HepG2 (cell line): ENCODE results near the gene ELAPOR1. TPM values are rescaled to one million over a fixed set of nuclear protein-coding genes. Genes with fewer than 3 reads are reported as not detected.

Source experiments
- ATAC-seq: fragments of 200-7000 bp; cut with Tn5 transposase; 3 replicates; pipeline ENCODE4 v1.9.1; 2020; ENCODE audit warnings: mild to moderate bottlenecking, moderate library complexity
- BruUV-seq: library from RNA; stranded (reverse); fragments of 400-500 nt; replicated peaks from 2 replicates; lab custom pipeline; 2021; lab: Mats Ljungman, UMichigan
- CTCF ChIA-PET: fragments of 300-600 bp; formaldehyde crosslinking; extraction: SDS; loops from one replicate; lab custom pipeline; 2021; ENCODE audit warnings: low total read pairs, inconsistent platforms, low intra/inter-chr PET ratio; lab: Yijun Ruan, JAX
- POLR2A ChIA-PET: fragments of 350-600 bp; sonication (Branson Sonifier 250); formaldehyde crosslinking; loops from one replicate; lab custom pipeline; 2020; ENCODE audit warnings: antibody characterized with exemption, inconsistent platforms; lab: Yijun Ruan, JAX
- DNase-seq: peaks from one replicate; pipeline ENCODE4 v3.0.0-alpha.2; 2015; ENCODE audit warnings: low spot score
- FAIRE-seq: peaks from 3 replicates; lab custom pipeline; 2011; peaks lifted over from hg19 to GRCh38; lab: Jason Lieb, UNC
- H2AFZ ChIP-seq: one replicate; pipeline ENCODE4 v1.6.1; 2011; ENCODE audit warnings: low read length, inconsistent platforms
- H3K27ac ChIP-seq: fragments of 300-600 bp; 3 replicates; pipeline ENCODE4 v1.8.0; 2011; ENCODE audit warnings: mixed run types, mild to moderate bottlenecking, mixed read lengths, low read length, inconsistent platforms; ENCODE audit not compliant: insufficient read depth; ENCODE audit errors: extremely low read length
- H3K27me3 ChIP-seq, 2 experiments: fragments of 200-600 bp in 1 of 2; 2 replicates in 1 of 2; 3 replicates in 1 of 2; pipeline versions ENCODE4 v1.6.0 to v1.8.0; 2011; ENCODE audit warnings: low read length in 2 of 2, mild to moderate bottlenecking in 2 of 2, moderate library complexity in 2 of 2, inconsistent platforms in 1 of 2; ENCODE audit not compliant: insufficient read depth in 2 of 2, control insufficient read depth in 1 of 2
- H3K36me3 ChIP-seq, 2 experiments: fragments of 200-600 bp in 1 of 2; replicated peaks in 1 of 2; 2 replicates in 1 of 2; 3 replicates in 1 of 2; pipeline versions ENCODE4 v1.5.1 to v1.8.0; 2011; ENCODE audit warnings: low read length in 2 of 2, inconsistent platforms in 1 of 2; ENCODE audit not compliant: insufficient read depth in 2 of 2, control insufficient read depth in 1 of 2
- H3K4me1 ChIP-seq: 2 replicates; pipeline ENCODE4 v1.5.1; 2012; ENCODE audit warnings: low read length, inconsistent platforms; ENCODE audit not compliant: insufficient read depth
- H3K4me2 ChIP-seq: 2 replicates; pipeline ENCODE4 v1.6.0; 2011; ENCODE audit warnings: low read depth, low read length, inconsistent platforms
- H3K4me3 ChIP-seq, 3 experiments: fragments of 200-600 bp in 1 of 3; sonication (generic), shearing (Covaris generic) in 1 of 3; replicated peaks in 1 of 3; 2 replicates each; pipeline ENCODE4 v1.5.1; 2011 to 2016; ENCODE audit warnings: low read length in 3 of 3, inconsistent platforms in 2 of 3, low read depth in 2 of 3, mild to moderate bottlenecking in 2 of 3, control low read depth in 1 of 3, mixed read lengths in 1 of 3; ENCODE audit not compliant: insufficient read depth in 1 of 3
- H3K79me2 ChIP-seq: one replicate; pipeline ENCODE4 v1.6.1; 2011; ENCODE audit warnings: low read length, inconsistent platforms; ENCODE audit not compliant: insufficient read depth
- H3K9ac ChIP-seq: 2 replicates; pipeline ENCODE4 v1.6.0; 2011; ENCODE audit warnings: mild to moderate bottlenecking, low read depth, low read length, inconsistent platforms; ENCODE audit not compliant: insufficient read depth
- H3K9me3 ChIP-seq: 2 replicates; pipeline ENCODE4 v1.5.1; 2012; ENCODE audit warnings: mild to moderate bottlenecking, low read length
- H4K20me1 ChIP-seq: 2 replicates; pipeline ENCODE4 v1.6.0; 2011; ENCODE audit warnings: inconsistent platforms, mild to moderate bottlenecking, low read length, moderate library complexity; ENCODE audit not compliant: insufficient read depth
- HHEX ChIP-seq: IDR thresholded peaks from 2 replicates; pipeline ENCODE4 v1.6.1; 2016; ENCODE audit warnings: control low read depth
- IKZF4 ChIP-seq: sonication (generic); formaldehyde crosslinking; IDR thresholded peaks from 2 replicates; pipeline ENCODE4 v1.5.1; 2020; ENCODE audit warnings: borderline replicate concordance, mild to moderate bottlenecking, low read depth, missing genetic modification reagents; ENCODE audit errors: not compliant biosample characterization
- ISX ChIP-seq: sonication (generic); formaldehyde crosslinking; conservative IDR thresholded peaks from 2 replicates; pipeline ENCODE4 v1.5.0; 2020; ENCODE audit warnings: missing genetic modification reagents
- JUN ChIP-seq: sonication (generic); formaldehyde crosslinking; IDR thresholded peaks from 2 replicates; pipeline ENCODE4 v1.4.0; 2020; ENCODE audit warnings: mild to moderate bottlenecking, missing genetic modification reagents
- KDM5A ChIP-seq: fragments of 200-600 bp; sonication (generic); IDR thresholded peaks from 2 replicates; pipeline ENCODE4 v1.7.0; 2018; ENCODE audit warnings: antibody characterized with exemption, mild to moderate bottlenecking, low read length, borderline replicate concordance
- NAIF1 ChIP-seq: sonication (generic); formaldehyde crosslinking; IDR thresholded peaks from 2 replicates; pipeline ENCODE4 v1.5.0; 2020; ENCODE audit warnings: mild to moderate bottlenecking, missing genetic modification reagents, borderline replicate concordance
- SMYD3 ChIP-seq: sonication (generic); formaldehyde crosslinking; IDR thresholded peaks from 2 replicates; pipeline ENCODE4 v1.8.1; 2023; ENCODE audit warnings: mild to moderate bottlenecking, missing genetic modification reagents
- ZNF260 ChIP-seq: sonication (generic); formaldehyde crosslinking; IDR thresholded peaks from 2 replicates; pipeline ENCODE4 v1.4.0; 2020; ENCODE audit warnings: missing genetic modification reagents, low read depth, mild to moderate bottlenecking, borderline replicate concordance
- ZNF335 ChIP-seq: sonication (generic); formaldehyde crosslinking; IDR thresholded peaks from 2 replicates; pipeline ENCODE4 v1.4.0; 2020; ENCODE audit warnings: missing genetic modification reagents
- ZNF468 ChIP-seq: sonication (generic); formaldehyde crosslinking; IDR thresholded peaks from 2 replicates; pipeline ENCODE4 v1.8.0; 2022; ENCODE audit warnings: mild to moderate bottlenecking, moderate library complexity, missing genetic modification reagents
- WGBS: methylation state at CpG from one replicate; pipeline ENCODE4 v1.1.6; 2017; ENCODE audit warnings: low lambda C conversion rate; 5-methylcytosine and 5-hydroxymethylcytosine counted together
- in situ Hi-C: cut with HindIII; loops from 2 replicates; pipeline ENCODE4 v1.10.0; 2017; ENCODE audit warnings: low pct_unique_long_range_greater_than_20kb; ENCODE audit not compliant: extremely low pct_ligation_motif_present
- intact Hi-C: fragments of 100-400 bp; cut with micrococcal nuclease; formaldehyde crosslinking; loops from one replicate; pipeline ENCODE4 v1.10.0; 2022; ENCODE audit not compliant: unreplicated experiment
- polyA plus RNA-seq, 8 experiments: library from polyadenylated mRNA; depleted of rRNA in 3 of 8; stranded (reverse) in 7 of 8; unstranded in 1 of 8; fragments of >200 nt; fragmentation: Illumina TruSeq in 4 of 8; extraction: Trizol in 4 of 8; gene quantifications; 2 replicates each; pipeline versions ENCODE4 v1.2.1 to v1.2.3, GENCODE V29; 2011 to 2016; ENCODE audit warnings: low read depth in 4 of 8, missing spikeins in 1 of 8, mixed read lengths in 1 of 8; ENCODE audit not compliant: insufficient read depth in 1 of 8
- total RNA-seq, 5 experiments: library from RNA; depleted of rRNA; stranded (reverse); fragments of >200 nt; fragmentation: Illumina TruSeq; extraction: Trizol; gene quantifications; 2 replicates each; pipeline ENCODE4 v1.2.3, GENCODE V29; 2016; ENCODE audit warnings: low read depth in 1 of 5
- TF ChIP-seq, protein P1 (sequence below): sonication (generic); formaldehyde crosslinking; IDR thresholded peaks from 2 replicates; pipeline ENCODE4 v1.4.0; 2020; ENCODE audit warnings: missing genetic modification reagents, borderline replicate concordance
- TF ChIP-seq, protein P2 (sequence below): sonication (generic); formaldehyde crosslinking; IDR thresholded peaks from 2 replicates; pipeline ENCODE4 v1.5.1; 2020; ENCODE audit warnings: missing genetic modification reagents, mild to moderate bottlenecking, borderline replicate concordance
- TF ChIP-seq, protein P3 (sequence below): sonication (generic); formaldehyde crosslinking; IDR thresholded peaks from 2 replicates; pipeline ENCODE4 v1.4.0; 2020; ENCODE audit warnings: mild to moderate bottlenecking, missing genetic modification reagents

The ELAPOR1 gene
- total and polyA plus RNA-seq, 2 of the 13 experiments (the other 11 are each of a cell fraction or from before 2014, with no cell fraction given) = 0.13 to 0.20 TPM

- intact Hi-C loops = loop anchor here (1.0 to 10.0 kb wide), 3 partner anchors 10 to 304 kb away; partner anchors contain the start of gene SORT1
- Histone ChIP-seq H4K20me1 (no peaks in the 10 kb centered on the region), H3K36me3 (peaks cover 2 to 11% of the 10 kb centered on the region in 2 experiments; a peak in 3 of 5 replicates), H3K4me2 (peak within 1 kb of the TSS; percentile 82), H3K9me3 (no peaks in the 10 kb centered on the region), H3K9ac (peak within 1 kb of the TSS; percentile 80), H3K79me2 (peaks cover 25% of the 10 kb centered on the region), H3K27ac (peak within 1 kb of the TSS; percentile 90), H2AFZ (peak within 1 kb of the TSS; percentile 20), H3K4me3 (peak within 1 kb of the TSS; percentile 83 to 86 (median 85)), H3K4me1 (peaks cover 30% of the 10 kb centered on the region), H3K27me3 (no peaks in the 10 kb centered on the region; a peak in 1 of 5 replicates)
- BruUV-seq = TSS peak; percentile 90
- WGBS = under 1% methylated on average over 20 of the region's 67 CpGs
- DNase-seq (peak; percentile 84), ATAC-seq (peak; percentile 88), FAIRE-seq (no peak)
- in situ Hi-C loops = no loop called here
- CTCF ChIA-PET = interaction anchor here (2.3 to 2.9 kb wide), 2 partner anchors 10 to 173 kb away, joined by 8 to 15 read pairs; no protein-coding TSS in a partner anchor
- POLR2A ChIA-PET = interaction anchor here (0.9 to 5.3 kb wide), 13 partner anchors 9 to 336 kb away, joined by 3 to 117 read pairs (median 6); partner anchors contain the start of genes CLCC1, PSMA5, SARS1 and TAF13
- TF ChIP-seq HHEX (peak; percentile 31; the same call in 1 of the 2 replicates), SMYD3 (CRISPR knock-in tag) (peak; percentile 81; the same call in 1 of the 2 replicates), ISX (CRISPR knock-in tag) (peak; percentile 52; the same call in 1 of the 2 replicates), KDM5A (peak; percentile 85; the same call in 1 of the 2 replicates), ZNF260 (no peak), NAIF1 (CRISPR knock-in tag) (peak; percentile 98), ZNF468 (CRISPR knock-in tag) (no peak), ZNF335 (CRISPR knock-in tag) (peak; percentile 93), JUN (CRISPR knock-in tag) (peak; percentile 73), IKZF4 (CRISPR knock-in tag) (peak; percentile 73)
- TF ChIP-seq, protein P1, sequence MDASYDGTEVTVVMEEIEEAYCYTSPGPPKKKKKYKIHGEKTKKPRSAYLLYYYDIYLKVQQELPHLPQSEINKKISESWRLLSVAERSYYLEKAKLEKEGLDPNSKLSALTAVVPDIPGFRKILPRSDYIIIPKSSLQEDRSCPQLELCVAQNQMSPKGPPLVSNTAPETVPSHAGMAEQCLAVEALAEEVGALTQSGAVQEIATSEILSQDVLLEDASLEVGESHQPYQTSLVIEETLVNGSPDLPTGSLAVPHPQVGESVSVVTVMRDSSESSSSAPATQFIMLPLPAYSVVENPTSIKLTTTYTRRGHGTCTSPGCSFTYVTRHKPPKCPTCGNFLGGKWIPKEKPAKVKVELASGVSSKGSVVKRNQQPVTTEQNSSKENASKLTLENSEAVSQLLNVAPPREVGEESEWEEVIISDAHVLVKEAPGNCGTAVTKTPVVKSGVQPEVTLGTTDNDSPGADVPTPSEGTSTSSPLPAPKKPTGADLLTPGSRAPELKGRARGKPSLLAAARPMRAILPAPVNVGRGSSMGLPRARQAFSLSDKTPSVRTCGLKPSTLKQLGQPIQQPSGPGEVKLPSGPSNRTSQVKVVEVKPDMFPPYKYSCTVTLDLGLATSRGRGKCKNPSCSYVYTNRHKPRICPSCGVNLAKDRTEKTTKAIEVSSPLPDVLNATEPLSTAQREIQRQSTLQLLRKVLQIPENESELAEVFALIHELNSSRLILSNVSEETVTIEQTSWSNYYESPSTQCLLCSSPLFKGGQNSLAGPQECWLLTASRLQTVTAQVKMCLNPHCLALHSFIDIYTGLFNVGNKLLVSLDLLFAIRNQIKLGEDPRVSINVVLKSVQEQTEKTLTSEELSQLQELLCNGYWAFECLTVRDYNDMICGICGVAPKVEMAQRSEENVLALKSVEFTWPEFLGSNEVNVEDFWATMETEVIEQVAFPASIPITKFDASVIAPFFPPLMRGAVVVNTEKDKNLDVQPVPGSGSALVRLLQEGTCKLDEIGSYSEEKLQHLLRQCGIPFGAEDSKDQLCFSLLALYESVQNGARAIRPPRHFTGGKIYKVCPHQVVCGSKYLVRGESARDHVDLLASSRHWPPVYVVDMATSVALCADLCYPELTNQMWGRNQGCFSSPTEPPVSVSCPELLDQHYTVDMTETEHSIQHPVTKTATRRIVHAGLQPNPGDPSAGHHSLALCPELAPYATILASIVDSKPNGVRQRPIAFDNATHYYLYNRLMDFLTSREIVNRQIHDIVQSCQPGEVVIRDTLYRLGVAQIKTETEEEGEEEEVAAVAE (CRISPR knock-in tag) = peak; percentile 83; the same call in 1 of the 2 replicates
- TF ChIP-seq, protein P2, sequence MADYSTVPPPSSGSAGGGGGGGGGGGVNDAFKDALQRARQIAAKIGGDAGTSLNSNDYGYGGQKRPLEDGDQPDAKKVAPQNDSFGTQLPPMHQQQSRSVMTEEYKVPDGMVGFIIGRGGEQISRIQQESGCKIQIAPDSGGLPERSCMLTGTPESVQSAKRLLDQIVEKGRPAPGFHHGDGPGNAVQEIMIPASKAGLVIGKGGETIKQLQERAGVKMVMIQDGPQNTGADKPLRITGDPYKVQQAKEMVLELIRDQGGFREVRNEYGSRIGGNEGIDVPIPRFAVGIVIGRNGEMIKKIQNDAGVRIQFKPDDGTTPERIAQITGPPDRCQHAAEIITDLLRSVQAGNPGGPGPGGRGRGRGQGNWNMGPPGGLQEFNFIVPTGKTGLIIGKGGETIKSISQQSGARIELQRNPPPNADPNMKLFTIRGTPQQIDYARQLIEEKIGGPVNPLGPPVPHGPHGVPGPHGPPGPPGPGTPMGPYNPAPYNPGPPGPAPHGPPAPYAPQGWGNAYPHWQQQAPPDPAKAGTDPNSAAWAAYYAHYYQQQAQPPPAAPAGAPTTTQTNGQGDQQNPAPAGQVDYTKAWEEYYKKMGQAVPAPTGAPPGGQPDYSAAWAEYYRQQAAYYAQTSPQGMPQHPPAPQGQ (CRISPR knock-in tag) = peak; percentile 53; the same call in 1 of the 2 replicates
- TF ChIP-seq, protein P3, sequence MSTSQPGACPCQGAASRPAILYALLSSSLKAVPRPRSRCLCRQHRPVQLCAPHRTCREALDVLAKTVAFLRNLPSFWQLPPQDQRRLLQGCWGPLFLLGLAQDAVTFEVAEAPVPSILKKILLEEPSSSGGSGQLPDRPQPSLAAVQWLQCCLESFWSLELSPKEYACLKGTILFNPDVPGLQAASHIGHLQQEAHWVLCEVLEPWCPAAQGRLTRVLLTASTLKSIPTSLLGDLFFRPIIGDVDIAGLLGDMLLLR (CRISPR knock-in tag) = peak; percentile 90
Measured at GRCh38 chr1:109090196-109091077, 23.5 kb upstream of the ELAPOR1 start, which contains the start of gene TMEM167B. TMEM167B (plus strand) TSS chr1:109090764; CDS start chr1:109090873, 109 bp downstream.
